22Rv1 (cell line): ENCODE measurements around the gene AFTPH.

Source experiments
- H3K27ac ChIP-seq: fragments of 450-650 bp; 2 replicates; pipeline ENCODE4 v1.5.1; 2017
- CTCF ChIP-seq: fragments of 450-650 bp; IDR thresholded peaks from 2 replicates; pipeline ENCODE4 v1.5.1; 2017; ENCODE audit warnings: mild to moderate bottlenecking
- ZFX ChIP-seq: fragments of 450-650 bp; IDR thresholded peaks from 2 replicates; pipeline ENCODE4 v1.6.1; 2017; ENCODE audit warnings: antibody characterized with exemption, borderline replicate concordance

AFTPH gene

GRCh38 chr2:64581777-64582539, 57.8 kb downstream of the AFTPH start:
- no peak for TF ChIP-seq ZFX
- TF ChIP-seq CTCF: no peak
- H3K27ac ChIP-seq: no peak overlapping the region

DNA sequence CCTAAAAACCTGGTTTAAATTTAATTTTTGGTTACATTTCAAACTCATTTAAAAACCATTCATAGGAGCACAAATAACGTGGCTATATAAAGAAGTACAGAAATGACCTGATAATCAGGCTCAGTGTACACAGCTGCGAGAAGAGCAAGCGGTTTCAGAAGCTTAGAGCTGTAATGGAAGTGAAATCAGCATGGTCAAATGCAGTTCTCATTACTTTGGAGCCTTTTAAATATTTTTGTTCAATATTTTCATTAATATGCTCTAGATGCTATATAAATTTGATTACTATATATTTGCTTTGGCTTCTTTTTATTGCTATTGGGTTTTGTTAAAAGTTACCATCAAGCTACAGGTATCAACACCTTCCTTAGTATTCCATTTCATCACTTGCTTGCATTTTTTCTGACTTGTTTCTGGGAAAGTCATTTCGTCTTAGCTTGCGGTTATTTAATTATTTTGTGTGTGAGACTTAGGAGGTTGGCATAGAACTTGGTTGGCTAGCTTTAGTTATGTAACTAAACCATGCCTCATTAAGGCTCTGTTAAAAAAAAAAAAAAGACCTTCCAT, 58.7 kb downstream of the AFTPH start:
- H3K27ac ChIP-seq: no peak overlapping the region
- TF ChIP-seq ZFX (no peak), CTCF (no peak)

GRCh38 chr2:64586054-64586453, 61.9 kb downstream of the AFTPH start:
- H3K27ac ChIP-seq: no peak overlapping the region
- TF ChIP-seq ZFX: no peak

DNA sequence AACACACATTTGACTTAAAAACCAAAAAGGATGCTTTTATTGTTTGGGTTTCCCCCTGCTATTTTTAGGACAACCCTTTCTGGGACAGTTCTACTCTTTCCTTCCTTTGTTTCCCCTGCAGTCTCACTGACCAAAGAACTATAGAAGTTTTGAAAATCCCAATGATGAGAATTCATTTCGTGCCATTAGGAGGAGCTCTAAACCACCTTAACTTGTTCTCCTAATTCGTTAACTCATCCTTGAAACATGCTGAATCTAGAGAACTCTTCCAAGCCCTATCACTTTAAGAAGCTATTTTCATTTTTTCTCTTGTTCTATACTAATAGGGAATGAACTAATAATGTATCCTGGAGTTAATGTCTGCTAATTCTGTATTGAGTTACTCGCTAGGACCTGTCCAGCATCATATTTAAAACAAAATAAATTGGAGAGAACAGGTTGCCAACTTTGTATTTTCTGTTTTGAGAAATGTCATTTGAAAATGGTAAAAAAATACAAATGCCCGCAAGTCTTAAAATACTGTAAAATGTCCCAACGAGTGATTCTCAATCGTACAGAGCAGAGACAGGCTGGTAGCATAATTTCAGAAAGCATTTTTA, 62.9 kb downstream of the AFTPH start:
- H3K27ac ChIP-seq: no peak overlapping the region

DNA sequence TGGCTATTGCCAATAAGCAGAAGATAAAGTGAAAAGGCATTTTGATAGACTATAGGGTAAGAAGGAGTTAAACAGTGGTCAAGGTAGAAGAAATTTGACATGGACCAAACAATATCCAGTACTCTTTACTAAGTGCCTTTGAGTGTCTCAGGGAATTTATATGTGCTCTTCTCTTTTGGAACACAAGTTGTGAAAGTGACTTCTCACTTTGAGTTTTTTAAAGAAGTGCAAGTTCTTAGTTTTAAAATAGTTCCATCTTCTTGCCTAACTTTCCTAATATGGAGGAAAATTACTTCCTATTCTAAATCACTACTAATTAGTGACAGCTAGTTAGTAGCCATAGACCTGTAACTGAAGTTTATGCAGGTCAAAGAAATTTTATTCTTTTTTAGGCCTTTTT, 63.4 kb downstream of the AFTPH start:
- no peak overlapping the region for H3K27ac ChIP-seq
- TF ChIP-seq CTCF: no peak

More for the DNA sequence above, 62.9 kb downstream of the AFTPH start:
- TF ChIP-seq ZFX (no peak), CTCF (peak; percentile 75)

DNA sequence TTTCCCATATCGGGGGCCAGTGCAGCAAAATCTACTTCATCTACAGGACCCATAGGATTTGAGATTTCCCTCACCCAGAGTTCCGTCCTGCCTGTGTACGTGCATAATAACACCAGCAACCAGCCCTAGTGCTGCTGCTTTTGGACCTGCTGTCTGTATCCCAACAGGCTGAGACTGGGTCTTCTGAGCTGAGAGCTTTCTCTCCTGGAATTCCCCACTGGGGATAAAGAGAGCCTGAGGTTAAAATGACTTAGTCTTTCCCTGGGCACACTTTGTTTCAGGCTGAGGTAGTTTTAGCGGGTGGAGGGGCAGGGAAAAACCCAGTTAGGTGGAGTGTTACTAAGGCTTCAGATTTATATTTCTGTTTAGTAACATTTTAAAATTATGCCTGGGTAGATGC, 67.1 kb downstream of the AFTPH start:
- no peak for TF ChIP-seq CTCF
- no peak for TF ChIP-seq ZFX
- H3K27ac ChIP-seq: no peak overlapping the region

DNA sequence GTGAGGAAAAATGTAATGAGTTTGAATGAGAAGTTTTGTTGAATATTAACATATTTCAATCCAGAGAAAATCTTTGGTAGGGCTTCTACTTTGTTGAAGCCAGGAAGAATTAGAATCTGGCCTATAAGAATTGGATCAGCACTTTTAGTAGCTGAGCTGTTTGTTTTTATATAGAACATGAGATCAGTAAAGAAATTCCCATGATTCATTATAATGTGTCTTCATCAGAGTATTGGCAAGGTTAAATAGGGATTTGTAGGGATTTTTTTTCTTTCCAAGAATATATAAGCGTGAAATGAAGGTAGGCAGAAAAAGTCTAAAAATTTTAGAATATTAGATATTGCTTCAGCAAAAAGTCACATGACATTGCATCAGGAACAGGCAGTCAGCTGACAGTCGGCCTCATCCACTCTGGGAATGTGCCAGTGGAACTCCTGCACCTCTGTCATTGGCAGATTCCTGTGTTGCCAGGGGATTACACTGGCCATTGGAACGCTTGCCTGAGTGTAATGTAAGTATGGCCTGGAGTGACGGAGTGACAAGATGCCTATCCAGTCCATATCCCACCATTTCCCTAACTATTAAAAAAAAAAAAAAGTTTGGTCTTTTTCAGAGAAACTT, 69.0 kb downstream of the AFTPH start:
- no peak overlapping the region for H3K27ac ChIP-seq
- TF ChIP-seq ZFX (no peak), CTCF (no peak)
